Measurements from ENCODE around the gene SLC6A18.

GRCh38 chr5:1199340-1199648 lies 25.9 kb upstream of the SLC6A18 start:
- TF ChIP-seq POLR2AphosphoS5 (IDR thresholded peaks at IDR 0.05; ENCODE audit: low read depth, low read length) (no peak), POLR2A (IDR thresholded peaks at IDR 0.05; ENCODE audit: low read depth, low read length) (no peak), TAF1 (IDR thresholded peaks at IDR 0.05; ENCODE audit: low read depth, low read length) (no peak)
